Measurements from ENCODE around the gene CDH9.

DNA sequence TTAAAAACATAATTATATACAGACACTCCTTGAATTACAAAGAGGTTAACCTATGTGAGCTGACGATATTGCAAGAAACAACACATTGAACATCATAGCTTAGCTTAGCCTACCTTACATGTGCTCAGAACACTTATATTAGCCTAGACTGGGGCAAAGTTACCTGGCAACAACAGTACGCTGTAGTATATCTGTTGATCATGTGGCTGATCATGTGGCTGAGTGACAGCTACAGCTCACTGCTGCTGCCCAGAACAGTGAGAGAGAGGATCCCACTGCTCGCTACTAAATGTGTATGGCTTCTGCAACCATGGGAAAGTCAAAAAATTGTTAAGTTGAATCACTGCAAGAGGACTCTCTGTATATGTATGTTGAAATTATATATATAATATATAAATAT is 169.9 kb downstream of the CDH9 start:
- TF ChIP-seq, protein P1, sequence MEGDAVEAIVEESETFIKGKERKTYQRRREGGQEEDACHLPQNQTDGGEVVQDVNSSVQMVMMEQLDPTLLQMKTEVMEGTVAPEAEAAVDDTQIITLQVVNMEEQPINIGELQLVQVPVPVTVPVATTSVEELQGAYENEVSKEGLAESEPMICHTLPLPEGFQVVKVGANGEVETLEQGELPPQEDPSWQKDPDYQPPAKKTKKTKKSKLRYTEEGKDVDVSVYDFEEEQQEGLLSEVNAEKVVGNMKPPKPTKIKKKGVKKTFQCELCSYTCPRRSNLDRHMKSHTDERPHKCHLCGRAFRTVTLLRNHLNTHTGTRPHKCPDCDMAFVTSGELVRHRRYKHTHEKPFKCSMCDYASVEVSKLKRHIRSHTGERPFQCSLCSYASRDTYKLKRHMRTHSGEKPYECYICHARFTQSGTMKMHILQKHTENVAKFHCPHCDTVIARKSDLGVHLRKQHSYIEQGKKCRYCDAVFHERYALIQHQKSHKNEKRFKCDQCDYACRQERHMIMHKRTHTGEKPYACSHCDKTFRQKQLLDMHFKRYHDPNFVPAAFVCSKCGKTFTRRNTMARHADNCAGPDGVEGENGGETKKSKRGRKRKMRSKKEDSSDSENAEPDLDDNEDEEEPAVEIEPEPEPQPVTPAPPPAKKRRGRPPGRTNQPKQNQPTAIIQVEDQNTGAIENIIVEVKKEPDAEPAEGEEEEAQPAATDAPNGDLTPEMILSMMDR (IDR thresholded peaks at IDR 0.05), result no peak
- TF ChIP-seq EP300 (IDR thresholded peaks at IDR 0.05), result no peak
